ENCODE data around the gene TES. TPM values are rescaled to one million over a fixed set of nuclear protein-coding genes. Genes with fewer than 3 reads are reported as not detected.
A peak's percentile ranks its signal among the peaks of the same experiment; 100 is the strongest.

TES gene
- total RNA-seq, 1 donor = 163 TPM

- H3K4me1 ChIP-seq (ENCODE audit: insufficient read depth, low read length) = peaks cover 35% of the 10 kb centered on the region
- H3K27me3 ChIP-seq (ENCODE audit: insufficient read depth, low read length) = no peaks in the 10 kb centered on the region
- no peak overlapping the region for H3K4me3 ChIP-seq (ENCODE audit: low read length)
- no peaks in the 10 kb centered on the region for H3K9me3 ChIP-seq (ENCODE audit: low read depth, low read length)
Observed at GRCh38 chr7:116209561-116210070, 723 bp upstream of the TES start.

- H3K27me3 ChIP-seq (ENCODE audit: insufficient read depth, low read length) = no peaks in the 10 kb centered on the region
Observed at GRCh38 chr7:116211006-116211912, 920 bp downstream of the TES start.

GRCh38 chr7:116211913-116212596 is 1.7 kb downstream of the TES start:
- peak overlapping the region; percentile 72 for H3K4me3 ChIP-seq (ENCODE audit: low read length)
- peaks cover 48% of the 10 kb centered on the region for H3K4me1 ChIP-seq (ENCODE audit: insufficient read depth, low read length)
- H3K27me3 ChIP-seq (ENCODE audit: insufficient read depth, low read length) = no peaks in the 10 kb centered on the region
- H3K9me3 ChIP-seq (ENCODE audit: low read depth, low read length) = no peaks in the 10 kb centered on the region

More at GRCh38 chr7:116211006-116211912, 920 bp downstream of the TES start:
- peak overlapping the region; percentile 72 for H3K4me3 ChIP-seq (ENCODE audit: low read length)
- H3K4me1 ChIP-seq (ENCODE audit: insufficient read depth, low read length) = peaks cover 46% of the 10 kb centered on the region
- no peaks in the 10 kb centered on the region for H3K9me3 ChIP-seq (ENCODE audit: low read depth, low read length)

- H3K4me1 ChIP-seq (ENCODE audit: insufficient read depth, low read length) = peaks cover 51% of the 10 kb centered on the region
- H3K4me3 ChIP-seq (ENCODE audit: low read length) = no peak overlapping the region
- no peaks in the 10 kb centered on the region for H3K27me3 ChIP-seq (ENCODE audit: insufficient read depth, low read length)
- H3K9me3 ChIP-seq (ENCODE audit: low read depth, low read length) = no peaks in the 10 kb centered on the region
Observed at GRCh38 chr7:116212869-116213268, 2.5 kb downstream of the TES start.

- Histone ChIP-seq H3K4me1 (ENCODE audit: insufficient read depth, low read length) (peaks cover 58% of the 10 kb centered on the region), H3K4me3 (ENCODE audit: low read length) (no peak overlapping the region), H3K9me3 (ENCODE audit: low read depth, low read length) (no peaks in the 10 kb centered on the region), H3K27me3 (ENCODE audit: insufficient read depth, low read length) (no peaks in the 10 kb centered on the region)
Observed at GRCh38 chr7:116213361-116214130, 3.2 kb downstream of the TES start.

- H3K27me3 ChIP-seq (ENCODE audit: insufficient read depth, low read length) = no peaks in the 10 kb centered on the region
- no peak overlapping the region for H3K4me3 ChIP-seq (ENCODE audit: low read length)
- H3K4me1 ChIP-seq (ENCODE audit: insufficient read depth, low read length) = peaks cover 61% of the 10 kb centered on the region
- no peaks in the 10 kb centered on the region for H3K9me3 ChIP-seq (ENCODE audit: low read depth, low read length)
Observed at GRCh38 chr7:116214921-116215320, 4.6 kb downstream of the TES start.

- Histone ChIP-seq H3K27me3 (ENCODE audit: insufficient read depth, low read length) (no peaks in the 10 kb centered on the region), H3K4me1 (ENCODE audit: insufficient read depth, low read length) (peaks cover 58% of the 10 kb centered on the region), H3K4me3 (ENCODE audit: low read length) (no peak overlapping the region), H3K9me3 (ENCODE audit: low read depth, low read length) (no peaks in the 10 kb centered on the region)
Observed at GRCh38 chr7:116215551-116215950, 5.2 kb downstream of the TES start.

- Histone ChIP-seq H3K9me3 (ENCODE audit: low read depth, low read length) (no peaks in the 10 kb centered on the region), H3K27me3 (ENCODE audit: insufficient read depth, low read length) (no peaks in the 10 kb centered on the region), H3K4me3 (ENCODE audit: low read length) (no peak overlapping the region), H3K4me1 (ENCODE audit: insufficient read depth, low read length) (peaks cover 59% of the 10 kb centered on the region)
Observed at GRCh38 chr7:116216956-116217571, 6.7 kb downstream of the TES start.

- H3K4me3 ChIP-seq (ENCODE audit: low read length) = no peak overlapping the region
- no peaks in the 10 kb centered on the region for H3K27me3 ChIP-seq (ENCODE audit: insufficient read depth, low read length)
- H3K9me3 ChIP-seq (ENCODE audit: low read depth, low read length) = no peaks in the 10 kb centered on the region
- peaks cover 56% of the 10 kb centered on the region for H3K4me1 ChIP-seq (ENCODE audit: insufficient read depth, low read length)
Observed at GRCh38 chr7:116218051-116218645, 7.8 kb downstream of the TES start.

- Histone ChIP-seq H3K4me1 (ENCODE audit: insufficient read depth, low read length) (peaks cover 54% of the 10 kb centered on the region), H3K4me3 (ENCODE audit: low read length) (no peak overlapping the region), H3K27me3 (ENCODE audit: insufficient read depth, low read length) (no peaks in the 10 kb centered on the region), H3K9me3 (ENCODE audit: low read depth, low read length) (no peaks in the 10 kb centered on the region)
Observed at GRCh38 chr7:116218747-116219146, 8.4 kb downstream of the TES start.

GRCh38 chr7:116219288-116219687 is 8.9 kb downstream of the TES start:
- peaks cover 54% of the 10 kb centered on the region for H3K4me1 ChIP-seq (ENCODE audit: insufficient read depth, low read length)
- no peak overlapping the region for H3K4me3 ChIP-seq (ENCODE audit: low read length)
- H3K27me3 ChIP-seq (ENCODE audit: insufficient read depth, low read length) = no peaks in the 10 kb centered on the region
- no peaks in the 10 kb centered on the region for H3K9me3 ChIP-seq (ENCODE audit: low read depth, low read length)

- Histone ChIP-seq H3K27me3 (ENCODE audit: insufficient read depth, low read length) (no peaks in the 10 kb centered on the region), H3K9me3 (ENCODE audit: low read depth, low read length) (no peaks in the 10 kb centered on the region), H3K4me3 (ENCODE audit: low read length) (no peak overlapping the region), H3K4me1 (ENCODE audit: insufficient read depth, low read length) (peaks cover 49% of the 10 kb centered on the region)
Observed at GRCh38 chr7:116219834-116220233, 9.5 kb downstream of the TES start.

GRCh38 chr7:116222501-116222900 is 12.2 kb downstream of the TES start:
- H3K9me3 ChIP-seq (ENCODE audit: low read depth, low read length) = no peaks in the 10 kb centered on the region
- H3K4me1 ChIP-seq (ENCODE audit: insufficient read depth, low read length) = peaks cover 43% of the 10 kb centered on the region
- H3K4me3 ChIP-seq (ENCODE audit: low read length) = no peak overlapping the region
- H3K27me3 ChIP-seq (ENCODE audit: insufficient read depth, low read length) = no peaks in the 10 kb centered on the region

GRCh38 chr7:116223588-116223987 is 13.2 kb downstream of the TES start:
- no peak overlapping the region for H3K4me3 ChIP-seq (ENCODE audit: low read length)
- no peaks in the 10 kb centered on the region for H3K27me3 ChIP-seq (ENCODE audit: insufficient read depth, low read length)
- peaks cover 34% of the 10 kb centered on the region for H3K4me1 ChIP-seq (ENCODE audit: insufficient read depth, low read length)
- H3K9me3 ChIP-seq (ENCODE audit: low read depth, low read length) = no peaks in the 10 kb centered on the region

Data from mononuclear cell (primary cell).